HG03064 (cell line): ENCODE data around the gene CLCN2.

Experiments used
- ATAC-seq: cut with Tn5 transposase; IDR thresholded peaks from one replicate; pipeline ENCODE4 v1.9.1; 2021; ENCODE audit warnings: low read depth; ENCODE audit not compliant: unreplicated experiment

CLCN2 gene

GRCh38 chr3:184381261-184382224 lies 20.1 kb upstream of the CLCN2 start:
- no peak for ATAC-seq

DNA sequence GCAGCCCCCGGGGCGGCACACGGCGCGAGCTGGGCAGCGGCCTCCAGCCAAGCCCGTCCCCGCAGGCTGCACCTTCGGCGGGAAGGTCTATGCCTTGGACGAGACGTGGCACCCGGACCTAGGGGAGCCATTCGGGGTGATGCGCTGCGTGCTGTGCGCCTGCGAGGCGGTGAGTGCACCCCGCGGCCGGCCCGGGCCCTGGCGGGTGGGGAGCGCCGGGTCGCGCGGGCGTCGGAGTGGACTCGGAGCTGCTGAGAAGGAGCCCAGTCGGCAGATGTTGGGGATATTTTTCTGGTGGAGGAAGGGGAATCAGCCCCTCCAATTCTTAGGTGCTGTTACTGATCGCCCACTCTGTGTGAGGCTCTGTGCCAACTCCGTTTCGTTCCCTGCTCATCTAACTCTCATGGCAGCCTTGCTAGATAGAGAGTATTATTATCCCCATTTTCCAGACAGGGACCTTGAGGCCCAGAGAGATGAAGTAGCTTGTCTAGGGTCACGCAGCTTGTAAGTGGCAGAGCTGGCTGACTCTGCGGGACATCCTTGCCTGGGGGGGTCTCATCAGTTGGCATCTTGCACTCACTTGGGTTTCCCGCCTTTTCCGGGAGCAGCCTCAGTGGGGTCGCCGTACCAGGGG lies 19.3 kb upstream of the CLCN2 start:
- ATAC-seq = no peak

GRCh38 chr3:184380185-184380626 lies 18.8 kb upstream of the CLCN2 start:
- ATAC-seq = no peak

DNA sequence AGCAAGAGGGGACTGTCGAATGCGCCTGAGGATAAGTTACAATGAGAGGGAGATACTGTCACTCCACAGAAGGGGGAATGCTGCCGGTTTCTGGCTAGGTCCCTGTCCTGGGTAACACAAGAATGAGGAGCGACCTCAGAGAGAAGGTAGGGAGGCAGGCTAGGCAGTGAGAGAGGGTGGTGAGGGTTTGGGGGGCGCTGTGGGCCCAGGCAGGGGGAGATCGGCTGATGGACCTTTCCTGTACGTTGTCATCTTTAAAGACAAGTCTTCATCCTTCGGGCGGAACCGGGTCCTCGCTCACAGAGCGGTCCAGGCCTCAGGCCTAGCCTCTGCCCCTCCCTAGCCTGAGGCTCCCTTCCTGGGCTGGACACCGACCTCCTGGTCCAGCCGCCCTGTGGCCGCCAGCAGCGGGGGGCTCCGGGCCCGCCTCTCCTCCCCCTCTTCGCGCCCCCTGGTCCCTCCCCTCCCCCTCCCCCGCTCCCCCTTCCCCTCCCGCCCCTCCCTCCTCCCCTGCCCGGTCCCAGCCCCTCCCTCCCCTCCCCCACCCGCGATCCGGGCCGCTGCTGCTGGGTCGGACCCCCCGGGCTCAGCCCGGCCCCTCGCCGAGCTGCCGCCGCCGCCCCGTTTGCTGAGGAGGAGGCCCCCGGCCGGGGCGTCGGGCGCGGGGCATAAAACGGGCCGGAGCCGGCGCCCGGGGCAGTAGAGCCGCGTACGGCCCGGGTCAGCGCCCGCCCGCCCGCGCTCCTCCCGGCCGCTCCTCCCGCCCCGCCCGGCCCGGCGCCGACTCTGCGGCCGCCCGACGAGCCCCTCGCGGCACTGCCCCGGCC lies 18.2 kb upstream of the CLCN2 start, which contains the start of gene CHRD:
CHRD (plus strand) TSS at position 697 of the 827 bp plus-strand sequence. CDS start 265 bp downstream, outside the sequence.
- no peak for ATAC-seq

- no peak for ATAC-seq
Observed at GRCh38 chr3:184378651-184379357, 17.4 kb upstream of the CLCN2 start.

DNA sequence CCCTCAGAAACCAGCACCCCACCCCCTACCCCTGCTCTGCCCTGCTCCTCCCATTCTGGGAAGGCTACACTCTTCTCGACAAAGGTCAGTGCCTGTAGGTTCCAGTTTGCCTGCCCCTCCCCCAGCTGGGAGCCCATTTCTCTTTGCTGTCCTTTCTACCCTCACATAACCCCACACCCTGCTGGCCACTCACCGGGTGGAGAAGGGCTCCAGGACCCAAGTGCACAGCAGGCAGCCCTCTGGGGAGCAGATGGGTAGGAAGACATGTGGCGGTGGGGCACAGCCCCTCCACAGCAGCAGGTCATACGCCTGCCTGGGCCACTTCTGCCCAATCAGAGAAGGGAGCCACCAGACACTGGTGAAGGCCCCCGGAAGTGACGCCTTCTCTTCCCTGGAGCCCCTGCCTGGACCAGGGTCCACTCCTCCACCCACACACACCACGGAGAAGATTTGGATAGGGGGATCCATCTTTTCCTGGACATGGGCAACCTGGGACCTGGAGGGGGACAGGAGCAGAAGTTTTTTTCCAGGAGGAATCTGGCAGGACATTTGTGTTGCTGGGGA lies 16.6 kb upstream of the CLCN2 start, which contains the start of gene THPO:
THPO (minus strand) TSS at position 326 of the 564 bp plus-strand sequence. CDS start 1,948 bp downstream, outside the sequence.
- no peak for ATAC-seq

DNA sequence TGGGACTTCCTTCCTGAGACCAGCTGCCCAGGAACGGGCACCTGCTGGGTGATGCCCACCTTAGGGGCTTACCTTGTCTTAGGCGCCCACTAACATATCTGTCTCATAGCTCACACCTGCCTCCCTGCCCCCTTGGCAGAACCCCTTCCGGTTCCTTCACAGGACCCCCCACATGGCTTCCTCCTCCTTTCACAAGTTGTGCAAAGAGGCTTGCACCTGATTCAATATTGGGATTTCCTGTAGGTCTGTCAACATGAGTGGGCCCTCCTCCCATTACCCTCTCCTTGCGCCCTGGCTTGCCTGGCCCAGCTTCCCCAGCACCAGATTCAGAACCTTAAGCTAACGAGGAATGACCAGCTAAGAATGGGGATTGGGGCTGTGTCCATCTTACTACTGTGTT lies 16.0 kb upstream of the CLCN2 start:
- ATAC-seq = no peak

DNA sequence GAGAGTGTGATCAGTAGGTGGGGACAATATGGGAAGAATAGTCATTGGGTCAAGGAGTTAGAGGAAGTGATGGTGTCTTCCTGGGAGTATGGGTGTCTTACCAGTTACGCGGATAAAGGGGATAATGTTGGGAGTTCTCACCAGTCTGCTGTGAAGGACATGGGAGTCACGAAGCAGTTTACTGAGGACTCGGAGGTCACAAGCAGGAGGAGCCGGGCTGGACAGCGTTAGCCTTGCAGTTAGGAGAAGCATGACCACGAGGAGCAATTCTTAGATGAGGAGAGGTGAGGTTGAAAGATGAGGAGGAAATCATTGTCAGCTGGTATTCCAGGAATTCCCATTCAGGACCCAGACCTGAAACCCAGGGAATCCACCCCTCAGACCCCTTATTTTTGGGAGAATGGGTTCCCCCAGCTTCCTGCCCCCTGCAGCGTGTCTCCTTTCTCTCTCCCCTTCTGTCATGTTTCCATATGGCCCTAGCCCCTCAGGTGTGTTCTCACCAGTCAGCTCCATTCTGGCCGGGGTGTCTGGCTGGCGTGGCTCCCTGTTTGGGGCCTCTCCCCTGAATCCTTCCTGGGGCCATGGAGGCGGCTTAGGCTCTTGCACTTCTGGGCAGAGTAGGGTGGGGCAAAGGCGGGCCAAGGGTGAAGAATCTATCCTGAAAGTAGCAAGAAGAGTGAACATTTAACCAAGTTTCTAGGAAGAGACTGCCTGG lies 14.5 kb upstream of the CLCN2 start:
- ATAC-seq = no peak

DNA sequence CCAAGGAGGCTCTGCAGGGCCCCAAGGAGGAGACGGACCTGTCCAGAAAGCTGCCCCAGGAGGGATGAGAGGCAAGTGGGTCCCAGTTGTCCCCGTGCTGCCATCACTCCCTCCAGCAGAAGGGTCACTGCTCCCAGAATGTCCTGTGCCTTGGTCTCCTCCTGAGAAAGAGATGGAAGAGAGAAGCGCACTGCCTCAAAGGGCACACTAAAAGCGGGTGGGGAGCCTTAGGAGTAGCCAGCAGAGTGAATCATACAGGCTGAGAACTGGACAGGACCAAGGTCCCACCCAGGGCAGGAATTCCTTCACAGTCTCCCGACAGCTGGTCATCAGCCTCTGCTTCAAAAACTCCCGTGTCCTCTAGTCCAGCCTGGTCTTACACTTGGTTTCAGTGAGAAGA lies 12.0 kb upstream of the CLCN2 start:
- ATAC-seq = no peak

- ATAC-seq = no peak
Observed at GRCh38 chr3:184372911-184373310, 11.5 kb upstream of the CLCN2 start.

GRCh38 chr3:184372296-184372821 lies 11.0 kb upstream of the CLCN2 start:
- no peak for ATAC-seq

DNA sequence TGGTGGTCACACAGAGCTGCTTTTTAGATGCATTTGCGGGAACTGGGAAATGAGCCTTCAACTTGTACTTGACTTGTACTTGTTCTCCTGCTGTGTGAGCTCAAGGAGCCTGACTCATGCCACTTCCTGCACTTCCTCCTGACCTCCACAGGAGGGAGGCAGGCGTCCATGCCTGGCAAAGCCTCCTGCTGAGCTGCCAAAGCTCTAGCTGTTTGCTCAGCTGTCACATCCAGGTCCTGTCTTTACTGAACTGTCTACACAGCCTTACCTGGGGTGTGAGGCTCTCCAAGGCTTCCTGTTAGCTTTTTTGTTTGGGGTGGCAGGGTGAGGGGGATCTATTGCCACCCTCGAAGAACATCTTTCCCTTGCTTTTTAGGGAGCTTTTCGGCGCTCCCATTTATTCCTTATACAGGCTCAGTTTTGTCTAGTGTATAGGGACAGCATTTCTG lies 10.2 kb upstream of the CLCN2 start:
- ATAC-seq = no peak

- ATAC-seq = no peak
Observed at GRCh38 chr3:184368586-184369183, 7.3 kb upstream of the CLCN2 start.

DNA sequence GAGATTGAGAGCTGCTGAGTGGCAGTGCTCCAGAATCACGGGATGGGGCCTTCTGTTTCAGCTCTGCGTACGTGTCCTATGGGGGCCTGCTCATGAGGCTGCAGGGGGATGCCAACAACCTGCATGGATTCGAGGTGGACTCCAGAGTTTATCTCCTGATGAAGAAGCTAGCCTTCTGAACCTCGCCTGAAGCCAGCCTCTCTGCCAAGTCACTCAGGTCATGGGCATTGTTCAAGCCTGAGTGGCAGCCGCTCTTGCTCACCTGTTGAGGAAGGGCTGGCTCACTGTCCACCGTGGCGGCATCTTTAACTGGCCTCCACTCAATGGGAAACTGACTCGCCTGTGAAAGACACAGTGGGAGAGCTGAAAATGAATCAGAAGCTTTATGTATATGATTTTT lies 6.7 kb upstream of the CLCN2 start:
- ATAC-seq = no peak

DNA sequence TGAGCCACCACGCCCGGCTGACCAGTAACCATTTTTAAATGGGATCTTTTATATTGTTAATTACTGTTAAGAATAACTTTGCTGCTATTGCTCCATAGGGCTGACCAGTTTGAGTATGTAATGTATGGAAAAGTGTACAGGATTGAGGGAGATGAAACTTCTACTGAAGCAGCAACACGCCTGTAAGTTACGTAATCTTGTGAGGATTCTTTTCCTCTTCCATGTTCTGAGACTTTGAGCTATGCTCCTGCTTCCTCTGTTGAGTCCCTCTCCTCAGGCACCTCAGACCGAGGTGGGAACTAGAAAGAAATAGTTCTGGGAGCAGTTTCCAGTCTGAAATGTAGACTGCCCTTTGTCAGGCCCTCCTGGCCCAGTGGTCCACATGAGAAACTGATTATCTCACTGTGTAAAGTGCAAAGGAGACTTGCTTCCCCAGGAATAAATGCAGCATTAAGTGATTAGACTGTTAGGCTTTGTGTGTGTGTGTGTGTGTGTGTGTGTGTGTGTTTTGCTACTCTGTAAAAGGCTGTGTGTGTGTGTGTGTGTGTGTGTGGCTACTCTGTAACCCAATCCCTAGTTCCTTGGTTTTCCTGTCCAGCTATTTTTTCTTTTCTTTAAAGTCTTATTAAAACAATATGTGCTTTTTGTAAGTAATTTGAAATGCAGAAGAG lies 5.3 kb upstream of the CLCN2 start:
- no peak for ATAC-seq

DNA sequence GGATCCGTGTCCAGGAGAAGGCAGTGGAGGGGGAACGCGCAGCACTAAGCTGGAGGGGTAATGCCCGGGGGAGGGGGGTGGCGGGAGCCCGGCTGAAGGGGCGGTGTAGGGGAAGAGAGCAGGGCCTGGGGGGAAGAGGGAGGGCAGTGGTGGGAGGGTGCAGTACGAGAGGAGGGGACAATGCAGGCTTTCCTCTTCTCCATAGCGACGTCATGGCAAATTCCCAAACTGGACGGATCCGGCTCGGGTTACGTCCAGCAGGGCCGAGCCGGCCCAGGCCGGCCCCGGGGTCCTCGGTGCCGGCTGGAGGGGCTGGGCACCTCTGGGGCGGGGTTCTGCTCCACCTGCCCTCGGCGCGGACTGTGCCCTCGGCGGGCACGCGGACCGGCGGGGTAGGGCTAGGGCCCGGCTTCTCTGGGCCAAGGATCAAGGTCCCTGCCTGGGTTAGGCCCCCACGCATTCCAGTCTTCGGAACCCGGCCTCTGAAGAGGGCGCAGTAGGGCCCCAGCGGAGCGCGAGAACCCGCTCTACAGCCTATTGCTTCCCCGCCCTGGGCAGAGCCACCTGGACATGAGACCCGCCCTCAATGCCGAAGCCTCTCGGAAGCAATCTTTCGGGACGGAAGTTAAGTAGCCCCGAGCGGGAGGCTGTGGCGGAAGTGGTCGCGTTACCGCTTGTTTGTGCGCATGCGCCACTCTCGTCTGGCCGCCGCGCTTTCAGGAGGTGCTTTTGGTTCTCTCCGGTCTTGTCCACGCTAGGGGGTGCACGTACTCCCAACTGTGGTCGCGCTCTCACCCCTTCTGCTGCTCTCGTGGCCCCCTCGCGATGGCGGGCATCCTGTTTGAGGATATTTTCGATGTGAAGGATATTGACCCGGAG lies 1.5 kb upstream of the CLCN2 start:
- ATAC-seq = peak; percentile 87
